Lower leg skin (tissue), 4 donors: ENCODE data around the gene ANK2. TPM values are rescaled to one million over a fixed set of nuclear protein-coding genes. Genes with fewer than 3 reads are reported as not detected.

Source experiments
- DNase-seq, 2 donors: peaks; one replicate each; pipeline ENCODE4 v3.0.0-alpha.2; 2019; ENCODE audit warnings: low spot score in 2 of 2
- H3K4me3 ChIP-seq: fragments of 200-600 bp; sonication (generic); 2 replicates; pipeline ENCODE4 v1.5.1; 2017; ENCODE audit warnings: mild to moderate bottlenecking, low read depth; ENCODE audit not compliant: poor library complexity, severe bottlenecking
- POLR2A ChIP-seq, 2 donors: fragments of 450-650 bp; IDR thresholded peaks; one replicate each; pipeline ENCODE4 v1.6.1; 2016 to 2017; ENCODE audit warnings: antibody characterized with exemption in 2 of 2, mild to moderate bottlenecking in 1 of 2, moderate library complexity in 1 of 2
- WGBS, 2 donors: methylation state at CpG; one replicate each; pipeline ENCODE4 v1.1.5; 2018; 5-methylcytosine and 5-hydroxymethylcytosine counted together
- intact Hi-C: fragments of 100-400 bp; cut with DNase I; formaldehyde crosslinking; loops from one replicate; pipeline ENCODE4 v1.15.0; 2023; ENCODE audit warnings: low total_unique reads
- total RNA-seq, 4 donors: library from RNA; depleted of rRNA; stranded (reverse); fragments of >200 nt; gene quantifications; one replicate each; pipeline ENCODE4 v1.1.0, GENCODE V29; 2016
- TF ChIP-seq, protein P1 (sequence below), 3 donors: fragments of 450-650 bp; IDR thresholded peaks; one replicate each; pipeline ENCODE4 v1.5.1; 2016; ENCODE audit warnings: antibody characterized with exemption in 3 of 3, mild to moderate bottlenecking in 3 of 3, moderate library complexity in 2 of 3

The ANK2 gene
- total RNA-seq, 4 donors from 2014 or later = 7.1 to 28.8 (median 18.3) TPM

GRCh38 chr4:113385281-113385899, 335.9 kb downstream of the ANK2 start:
- DNase-seq = no peak
- TF ChIP-seq POLR2A (IDR thresholded peaks at IDR 0.05) = no peak
- TF ChIP-seq, protein P1, sequence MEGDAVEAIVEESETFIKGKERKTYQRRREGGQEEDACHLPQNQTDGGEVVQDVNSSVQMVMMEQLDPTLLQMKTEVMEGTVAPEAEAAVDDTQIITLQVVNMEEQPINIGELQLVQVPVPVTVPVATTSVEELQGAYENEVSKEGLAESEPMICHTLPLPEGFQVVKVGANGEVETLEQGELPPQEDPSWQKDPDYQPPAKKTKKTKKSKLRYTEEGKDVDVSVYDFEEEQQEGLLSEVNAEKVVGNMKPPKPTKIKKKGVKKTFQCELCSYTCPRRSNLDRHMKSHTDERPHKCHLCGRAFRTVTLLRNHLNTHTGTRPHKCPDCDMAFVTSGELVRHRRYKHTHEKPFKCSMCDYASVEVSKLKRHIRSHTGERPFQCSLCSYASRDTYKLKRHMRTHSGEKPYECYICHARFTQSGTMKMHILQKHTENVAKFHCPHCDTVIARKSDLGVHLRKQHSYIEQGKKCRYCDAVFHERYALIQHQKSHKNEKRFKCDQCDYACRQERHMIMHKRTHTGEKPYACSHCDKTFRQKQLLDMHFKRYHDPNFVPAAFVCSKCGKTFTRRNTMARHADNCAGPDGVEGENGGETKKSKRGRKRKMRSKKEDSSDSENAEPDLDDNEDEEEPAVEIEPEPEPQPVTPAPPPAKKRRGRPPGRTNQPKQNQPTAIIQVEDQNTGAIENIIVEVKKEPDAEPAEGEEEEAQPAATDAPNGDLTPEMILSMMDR (IDR thresholded peaks at IDR 0.05) = no peak
- 84 to 87% methylated on average over 4 of the region's 4 CpGs for WGBS, 2 donors
- no peak overlapping the region for H3K4me3 ChIP-seq
- intact Hi-C loops = no loop called here

DNA sequence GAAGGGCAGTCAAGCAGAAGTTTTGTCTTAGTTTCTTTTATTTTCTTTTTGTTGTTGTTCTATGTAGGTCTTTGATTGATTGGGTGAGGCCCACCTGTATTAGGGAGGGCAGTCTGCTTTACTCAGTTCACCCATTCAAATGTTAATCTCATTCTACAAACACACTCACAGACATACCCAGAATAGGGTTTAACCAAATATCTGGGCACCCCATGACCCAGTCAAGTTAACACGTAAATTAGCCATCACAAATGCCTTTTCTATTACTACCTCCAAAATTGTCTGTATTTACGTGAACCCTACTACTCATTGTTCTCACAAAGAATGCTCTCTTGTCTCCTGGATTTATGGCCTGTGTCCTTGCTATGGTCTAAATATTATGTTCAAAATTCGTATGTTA, 339.7 kb downstream of the ANK2 start:
- no peak for TF ChIP-seq POLR2A (IDR thresholded peaks at IDR 0.05)
- TF ChIP-seq, protein P1 (IDR thresholded peaks at IDR 0.05) = no peak
- no peak overlapping the region for H3K4me3 ChIP-seq
- intact Hi-C loops = no loop called here
- DNase-seq = no peak
- 93 to 95% methylated on average over 3 of the region's 3 CpGs for WGBS, 2 donors

- TF ChIP-seq POLR2A (IDR thresholded peaks at IDR 0.05) = no peak
- TF ChIP-seq, protein P1 (IDR thresholded peaks at IDR 0.05) = no peak
These were observed 341.4 kb downstream of the ANK2 start for GRCh38 chr4:113390850-113391249.

DNA sequence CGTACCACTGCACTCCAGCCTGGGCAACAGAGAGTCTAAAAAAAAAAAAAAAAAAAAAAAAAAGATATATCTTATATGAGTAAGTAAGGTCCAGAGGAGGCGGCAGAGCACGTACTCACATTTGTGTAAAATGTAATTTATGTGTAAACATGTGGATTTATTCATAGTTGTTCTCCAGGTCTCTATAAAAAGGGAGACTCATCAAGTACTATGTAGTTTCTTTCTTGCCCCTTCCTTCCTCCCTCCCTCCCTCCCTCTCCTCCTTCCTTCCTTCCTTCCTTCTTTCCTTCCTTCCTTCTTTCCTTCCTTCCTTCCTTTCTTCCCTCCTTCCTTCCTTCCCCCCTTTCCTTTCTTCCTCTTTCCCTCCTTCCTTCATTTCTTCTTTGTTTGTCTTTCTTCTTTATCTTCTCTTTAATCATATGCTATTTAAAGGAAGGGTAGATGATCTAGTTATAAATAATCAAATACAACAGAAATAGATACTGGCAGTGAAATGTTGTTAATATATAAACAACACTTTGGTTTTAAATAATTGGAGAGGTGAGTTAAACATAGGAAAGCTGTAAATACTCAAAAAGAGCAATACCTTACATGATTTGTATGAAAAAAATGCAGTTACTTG, 344.8 kb downstream of the ANK2 start:
- intact Hi-C loops = no loop called here
- H3K4me3 ChIP-seq = no peak overlapping the region
- WGBS, 2 donors = 43 to 68% methylated on average over 3 of the region's 3 CpGs
- TF ChIP-seq, protein P1 (IDR thresholded peaks at IDR 0.05) = no peak
- no peak for TF ChIP-seq POLR2A (IDR thresholded peaks at IDR 0.05)
- DNase-seq = no peak

More at GRCh38 chr4:113390850-113391249, 341.4 kb downstream of the ANK2 start:
- intact Hi-C loops = no loop called here
- no peak for DNase-seq
- no peak overlapping the region for H3K4me3 ChIP-seq

- 52 to 54% methylated on average over 11 of the region's 11 CpGs for WGBS, 2 donors
- H3K4me3 ChIP-seq = no peak overlapping the region
- peak in 1 of 2 donors; percentile 63 for DNase-seq
- TF ChIP-seq, protein P1 (IDR thresholded peaks at IDR 0.05) = peak in 1 of 3 donors; percentile 78
- no peak for TF ChIP-seq POLR2A (IDR thresholded peaks at IDR 0.05)
- intact Hi-C loops = no loop called here
These were observed 345.5 kb downstream of the ANK2 start for GRCh38 chr4:113394730-113395530.
